GM20000 (cell line): Measurements from ENCODE around the gene UBAC2.

ENCODE experiments used
- DNase-seq: peaks from one replicate; pipeline ENCODE4 v3.0.0; 2012; ENCODE audit warnings: low spot score
- CTCF ChIP-seq: IDR thresholded peaks from 2 replicates; pipeline ENCODE4 v1.5.1; 2012; ENCODE audit warnings: mild to moderate bottlenecking, control low read depth; ENCODE audit errors: extremely low read depth, missing control alignments

UBAC2 gene

DNA sequence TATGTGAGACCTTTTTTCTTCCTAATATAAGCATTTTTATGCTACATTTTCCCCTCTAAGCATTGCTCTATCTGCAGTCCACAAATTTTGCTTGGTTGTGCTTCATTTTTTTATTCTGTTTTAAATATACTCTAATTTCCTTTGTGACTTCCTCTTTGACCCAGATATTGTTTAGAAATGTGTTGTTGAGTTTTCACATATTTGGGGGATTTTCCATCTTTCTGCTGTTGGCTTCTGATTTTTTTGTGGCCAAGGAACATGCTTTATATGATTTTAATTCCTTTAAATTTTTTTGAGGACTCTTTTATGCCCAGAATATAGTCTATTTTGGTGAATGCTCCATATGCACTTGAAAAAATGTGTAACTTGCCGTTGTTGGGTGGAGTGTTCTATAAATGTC is 22.9 kb downstream of the UBAC2 start:
- TF ChIP-seq CTCF, result no peak
- no peak for DNase-seq

DNA sequence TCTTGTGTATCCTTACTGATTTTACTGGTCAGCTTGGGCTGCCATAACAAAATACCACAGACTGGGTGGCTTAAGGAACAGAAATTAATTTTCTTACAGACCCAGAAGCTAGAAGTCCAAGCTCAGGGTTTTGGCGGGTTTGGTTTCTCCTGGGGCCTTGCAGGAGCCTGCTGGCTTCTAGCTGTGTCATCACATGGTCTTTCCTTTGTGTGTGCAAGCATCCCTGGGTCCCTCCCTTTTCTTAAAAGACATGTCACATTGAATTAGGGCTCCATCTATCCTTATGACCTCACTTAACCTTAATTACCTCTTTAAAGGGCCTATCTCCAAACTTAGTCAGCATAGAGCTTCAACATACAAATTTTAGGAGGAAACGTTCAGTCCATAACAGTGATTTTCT is 23.4 kb downstream of the UBAC2 start:
- no peak for DNase-seq
- TF ChIP-seq CTCF, result no peak

GRCh38 chr13:99225078-99225477 is 24.4 kb downstream of the UBAC2 start:
- no peak for DNase-seq
- TF ChIP-seq CTCF, result no peak

GRCh38 chr13:99226513-99226912 is 25.9 kb downstream of the UBAC2 start:
- TF ChIP-seq CTCF, result no peak
- DNase-seq, result no peak

GRCh38 chr13:99227331-99227900 is 26.8 kb downstream of the UBAC2 start:
- TF ChIP-seq CTCF, result no peak
- DNase-seq, result no peak

- no peak for DNase-seq
- TF ChIP-seq CTCF, result no peak
Measured at GRCh38 chr13:99227909-99228688, 27.4 kb downstream of the UBAC2 start.
